Peyer's patch (tissue), 4 donors: ENCODE results near the gene LAMB3.

Experiments
- POLR2A ChIP-seq, 2 donors: fragments of 450-650 bp; IDR thresholded peaks; one replicate each; pipeline ENCODE4 v1.5.1; 2017; ENCODE audit warnings: antibody characterized with exemption in 2 of 2, mild to moderate bottlenecking in 2 of 2, moderate library complexity in 2 of 2
- TF ChIP-seq, protein P1 (sequence below), 6 experiments: fragments of 450-650 bp in 4 of 6; fragments of 200-600 bp in 2 of 6; sonication (generic) in 1 of 6; IDR thresholded peaks; one replicate each; pipeline ENCODE4 v1.5.1; 2017 to 2019; ENCODE audit warnings: antibody characterized with exemption in 6 of 6, mild to moderate bottlenecking in 3 of 6, moderate library complexity in 1 of 6

DNA sequence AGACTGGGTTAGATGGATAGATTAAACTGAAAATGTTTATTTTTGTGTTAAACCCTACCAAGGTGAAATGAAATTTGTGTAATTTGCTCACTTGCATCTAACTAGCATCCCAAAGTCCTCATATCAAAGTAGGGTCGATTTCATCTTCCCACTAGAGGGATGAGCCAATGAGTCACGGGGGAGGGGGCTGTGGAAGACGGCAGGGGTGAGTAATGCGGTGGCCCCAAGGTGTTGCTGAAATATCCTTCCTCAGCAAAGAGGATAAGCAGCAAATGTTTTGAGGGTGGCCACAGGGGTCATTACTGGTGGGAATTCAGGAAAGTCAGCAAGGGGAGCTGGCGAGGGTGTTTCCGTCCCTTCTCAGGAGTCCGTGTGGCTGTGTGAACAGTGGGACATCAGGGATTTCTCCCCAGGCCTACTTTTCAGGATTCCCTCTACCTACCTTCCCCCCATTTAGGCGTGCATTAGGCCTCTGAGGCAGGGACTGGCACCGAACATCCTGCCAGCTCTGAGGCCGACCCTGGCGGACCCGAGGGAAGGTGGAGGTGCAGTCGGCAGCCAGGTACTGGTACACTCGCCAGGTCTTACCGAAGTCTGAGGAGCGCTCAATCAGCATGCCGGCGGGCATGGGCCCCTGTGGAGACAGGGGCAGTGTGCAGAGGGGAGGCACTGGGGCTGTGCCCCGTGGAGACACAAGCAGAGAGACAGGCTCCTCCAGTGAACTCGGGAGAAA is 18.1 kb downstream of the LAMB3 start:
- TF ChIP-seq POLR2A (IDR thresholded peaks at IDR 0.05): no peak
- TF ChIP-seq, protein P1, sequence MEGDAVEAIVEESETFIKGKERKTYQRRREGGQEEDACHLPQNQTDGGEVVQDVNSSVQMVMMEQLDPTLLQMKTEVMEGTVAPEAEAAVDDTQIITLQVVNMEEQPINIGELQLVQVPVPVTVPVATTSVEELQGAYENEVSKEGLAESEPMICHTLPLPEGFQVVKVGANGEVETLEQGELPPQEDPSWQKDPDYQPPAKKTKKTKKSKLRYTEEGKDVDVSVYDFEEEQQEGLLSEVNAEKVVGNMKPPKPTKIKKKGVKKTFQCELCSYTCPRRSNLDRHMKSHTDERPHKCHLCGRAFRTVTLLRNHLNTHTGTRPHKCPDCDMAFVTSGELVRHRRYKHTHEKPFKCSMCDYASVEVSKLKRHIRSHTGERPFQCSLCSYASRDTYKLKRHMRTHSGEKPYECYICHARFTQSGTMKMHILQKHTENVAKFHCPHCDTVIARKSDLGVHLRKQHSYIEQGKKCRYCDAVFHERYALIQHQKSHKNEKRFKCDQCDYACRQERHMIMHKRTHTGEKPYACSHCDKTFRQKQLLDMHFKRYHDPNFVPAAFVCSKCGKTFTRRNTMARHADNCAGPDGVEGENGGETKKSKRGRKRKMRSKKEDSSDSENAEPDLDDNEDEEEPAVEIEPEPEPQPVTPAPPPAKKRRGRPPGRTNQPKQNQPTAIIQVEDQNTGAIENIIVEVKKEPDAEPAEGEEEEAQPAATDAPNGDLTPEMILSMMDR (IDR thresholded peaks at IDR 0.05): no peak
